Progenitor cell of endocrine pancreas (in vitro differentiated cells): ENCODE measurements around the gene SETMAR. TPM values are rescaled to one million over a fixed set of nuclear protein-coding genes. Genes with fewer than 3 reads are reported as not detected.

Experiments
- DNase-seq: peaks from one replicate; pipeline ENCODE4 v3.0.0; 2021; ENCODE audit warnings: low spot score; ENCODE audit not compliant: unreplicated experiment
- H3K27ac Mint-ChIP-seq: 2 replicates; pipeline ENCODE4 v1.8.0; 2021; ENCODE audit warnings: mild to moderate bottlenecking, moderate library complexity, mixed read lengths
- H3K27me3 Mint-ChIP-seq: 2 replicates; pipeline ENCODE4 v1.8.0; 2021; ENCODE audit warnings: mixed read lengths
- H3K36me3 Mint-ChIP-seq: 2 replicates; pipeline ENCODE4 v1.8.0; 2022; ENCODE audit warnings: mixed read lengths; ENCODE audit not compliant: insufficient read depth
- H3K4me1 Mint-ChIP-seq: 2 replicates; pipeline ENCODE4 v1.8.0; 2021; ENCODE audit warnings: low read depth, mixed read lengths
- H3K4me3 Mint-ChIP-seq: 2 replicates; pipeline ENCODE4 v1.8.0; 2021; ENCODE audit warnings: low read depth, mild to moderate bottlenecking, moderate library complexity, mixed read lengths
- H3K9me3 Mint-ChIP-seq: 2 replicates; pipeline ENCODE4 v1.8.0; 2021; ENCODE audit warnings: low read depth, mixed read lengths
- total RNA-seq: library from RNA; stranded (reverse); gene quantifications from 2 replicates; pipeline ENCODE4 v1.2.1, GENCODE V29; 2021
- TF ChIP-seq, protein P1 (sequence below): fragments of 200-600 bp; sonication (generic); IDR thresholded peaks from one replicate; pipeline ENCODE4 v1.5.0; 2021; ENCODE audit warnings: antibody characterized with exemption, mild to moderate bottlenecking; ENCODE audit not compliant: unreplicated experiment

The SETMAR gene
- total RNA-seq, 1 donor from 2014 or later: 40.6 TPM

DNA sequence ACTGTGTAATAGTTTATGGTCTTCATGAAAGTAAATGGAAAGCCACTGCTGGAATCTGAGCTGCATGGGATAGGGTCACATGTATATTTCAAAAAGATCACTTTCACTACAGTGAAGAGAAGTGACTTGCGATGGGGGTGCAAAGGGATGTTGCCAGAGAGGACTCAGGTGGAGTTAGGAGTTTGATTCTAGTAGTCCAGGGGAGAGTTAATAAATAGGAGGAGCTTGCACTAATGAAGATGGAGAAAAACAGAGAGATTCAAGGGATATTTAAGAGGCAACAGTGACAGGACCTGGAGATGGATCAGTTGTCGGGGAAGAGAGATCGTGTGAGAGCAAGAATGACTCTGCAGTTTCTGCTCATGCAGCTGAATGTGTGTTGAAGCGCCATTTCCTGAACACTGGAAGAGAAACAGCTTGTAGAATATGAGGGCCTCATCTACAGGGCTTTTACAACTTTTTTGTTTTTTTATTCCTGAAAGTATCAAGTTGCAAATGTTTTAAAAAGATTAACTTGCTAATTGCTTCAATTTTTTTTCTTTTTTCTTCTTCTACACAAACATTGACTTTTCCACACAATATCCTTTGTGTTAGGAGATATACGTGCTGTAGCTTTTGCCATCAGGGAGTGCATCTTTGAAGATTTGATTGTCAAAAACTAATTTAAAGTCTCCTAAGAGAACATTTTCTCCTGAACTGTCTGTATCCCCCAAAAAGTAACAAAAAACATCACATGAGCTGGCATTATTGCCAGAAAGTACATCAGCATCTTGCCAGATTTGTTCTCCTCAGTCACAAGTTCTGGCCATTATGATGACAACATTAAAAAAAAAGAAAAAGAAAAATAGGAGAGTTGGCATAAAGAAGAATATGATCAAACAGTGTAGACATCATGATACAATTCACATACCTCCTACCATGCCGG, 37.5 kb downstream of the SETMAR start:
- Mint-ChIP-seq H3K4me1 (peaks cover 3% of the 10 kb centered on the region), H3K36me3 (peaks cover 3% of the 10 kb centered on the region), H3K27ac (no peak overlapping the region), H3K27me3 (no peaks in the 10 kb centered on the region), H3K4me3 (no peak overlapping the region), H3K9me3 (no peaks in the 10 kb centered on the region)
- TF ChIP-seq, protein P1, sequence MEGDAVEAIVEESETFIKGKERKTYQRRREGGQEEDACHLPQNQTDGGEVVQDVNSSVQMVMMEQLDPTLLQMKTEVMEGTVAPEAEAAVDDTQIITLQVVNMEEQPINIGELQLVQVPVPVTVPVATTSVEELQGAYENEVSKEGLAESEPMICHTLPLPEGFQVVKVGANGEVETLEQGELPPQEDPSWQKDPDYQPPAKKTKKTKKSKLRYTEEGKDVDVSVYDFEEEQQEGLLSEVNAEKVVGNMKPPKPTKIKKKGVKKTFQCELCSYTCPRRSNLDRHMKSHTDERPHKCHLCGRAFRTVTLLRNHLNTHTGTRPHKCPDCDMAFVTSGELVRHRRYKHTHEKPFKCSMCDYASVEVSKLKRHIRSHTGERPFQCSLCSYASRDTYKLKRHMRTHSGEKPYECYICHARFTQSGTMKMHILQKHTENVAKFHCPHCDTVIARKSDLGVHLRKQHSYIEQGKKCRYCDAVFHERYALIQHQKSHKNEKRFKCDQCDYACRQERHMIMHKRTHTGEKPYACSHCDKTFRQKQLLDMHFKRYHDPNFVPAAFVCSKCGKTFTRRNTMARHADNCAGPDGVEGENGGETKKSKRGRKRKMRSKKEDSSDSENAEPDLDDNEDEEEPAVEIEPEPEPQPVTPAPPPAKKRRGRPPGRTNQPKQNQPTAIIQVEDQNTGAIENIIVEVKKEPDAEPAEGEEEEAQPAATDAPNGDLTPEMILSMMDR: no peak
- no peak for DNase-seq

DNA sequence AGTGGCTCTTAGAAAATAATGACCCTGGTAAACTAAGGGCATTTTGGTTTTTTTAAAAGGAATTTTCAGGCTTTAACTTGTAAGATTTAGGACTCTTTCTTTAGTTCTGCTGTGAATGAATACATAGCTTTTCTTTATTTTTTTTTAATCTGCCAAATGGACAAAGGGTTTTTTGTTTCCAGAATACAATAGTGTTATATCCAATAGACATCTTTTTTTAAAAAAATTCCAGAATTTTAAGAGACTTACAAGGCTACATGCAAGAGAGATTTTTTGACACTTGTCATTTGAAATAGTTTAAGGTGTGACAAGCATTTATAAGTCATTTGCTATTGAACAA, 38.1 kb downstream of the SETMAR start:
- DNase-seq: no peak
- H3K4me3 Mint-ChIP-seq: no peak overlapping the region
- peaks cover 3% of the 10 kb centered on the region for H3K36me3 Mint-ChIP-seq
- TF ChIP-seq, protein P1: no peak
- peaks cover 5% of the 10 kb centered on the region for H3K9me3 Mint-ChIP-seq
- H3K27ac Mint-ChIP-seq: no peak overlapping the region
- no peaks in the 10 kb centered on the region for H3K27me3 Mint-ChIP-seq
- peaks cover 3% of the 10 kb centered on the region for H3K4me1 Mint-ChIP-seq

DNA sequence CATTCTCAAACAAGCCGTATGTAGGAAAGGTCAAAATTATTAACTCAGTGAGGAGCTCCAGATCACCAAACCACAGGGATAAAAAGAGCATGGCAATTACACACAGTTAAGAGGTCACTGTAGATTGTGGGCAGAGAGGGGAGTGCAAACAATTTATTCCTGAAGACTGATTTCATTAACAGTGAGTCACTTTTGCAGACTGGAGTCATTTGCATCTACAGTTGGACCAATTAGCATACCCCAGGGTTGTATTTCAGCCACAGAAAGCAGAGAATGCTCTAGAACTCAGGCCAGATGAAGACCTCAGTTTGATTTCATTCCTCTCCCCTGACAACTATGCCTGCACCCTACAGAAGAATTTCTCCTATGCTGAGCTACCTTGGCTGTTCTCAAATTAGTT, 40.1 kb downstream of the SETMAR start:
- Mint-ChIP-seq H3K27me3 (no peaks in the 10 kb centered on the region), H3K4me1 (peaks cover 3% of the 10 kb centered on the region), H3K9me3 (peaks cover 12% of the 10 kb centered on the region), H3K36me3 (peaks cover 3% of the 10 kb centered on the region), H3K4me3 (no peak overlapping the region), H3K27ac (no peak overlapping the region)
- TF ChIP-seq, protein P1: no peak
- DNase-seq: no peak

DNA sequence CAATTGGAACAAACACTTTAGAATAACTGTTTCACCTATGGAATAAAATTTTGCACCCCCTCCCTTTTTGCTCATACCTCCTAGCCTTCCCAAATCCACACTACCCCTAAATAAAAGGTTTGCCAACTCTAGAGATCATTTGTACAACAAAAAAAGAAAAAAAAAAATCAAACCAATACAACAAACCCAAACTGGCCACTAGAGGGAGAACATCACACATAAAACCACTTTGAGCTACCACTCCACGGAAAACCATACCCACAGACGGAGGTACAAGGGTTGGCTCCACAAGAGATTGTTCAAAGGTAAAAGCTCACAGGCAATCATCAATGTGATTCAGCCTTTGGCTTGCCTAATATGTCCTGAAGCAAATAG, 47.6 kb downstream of the SETMAR start:
- no peak overlapping the region for H3K27ac Mint-ChIP-seq
- peaks cover 2% of the 10 kb centered on the region for H3K36me3 Mint-ChIP-seq
- peaks cover 12% of the 10 kb centered on the region for H3K9me3 Mint-ChIP-seq
- no peak for DNase-seq
- TF ChIP-seq, protein P1: peak; percentile 85
- H3K27me3 Mint-ChIP-seq: no peaks in the 10 kb centered on the region
- H3K4me3 Mint-ChIP-seq: no peak overlapping the region
- peaks cover 5% of the 10 kb centered on the region for H3K4me1 Mint-ChIP-seq

DNA sequence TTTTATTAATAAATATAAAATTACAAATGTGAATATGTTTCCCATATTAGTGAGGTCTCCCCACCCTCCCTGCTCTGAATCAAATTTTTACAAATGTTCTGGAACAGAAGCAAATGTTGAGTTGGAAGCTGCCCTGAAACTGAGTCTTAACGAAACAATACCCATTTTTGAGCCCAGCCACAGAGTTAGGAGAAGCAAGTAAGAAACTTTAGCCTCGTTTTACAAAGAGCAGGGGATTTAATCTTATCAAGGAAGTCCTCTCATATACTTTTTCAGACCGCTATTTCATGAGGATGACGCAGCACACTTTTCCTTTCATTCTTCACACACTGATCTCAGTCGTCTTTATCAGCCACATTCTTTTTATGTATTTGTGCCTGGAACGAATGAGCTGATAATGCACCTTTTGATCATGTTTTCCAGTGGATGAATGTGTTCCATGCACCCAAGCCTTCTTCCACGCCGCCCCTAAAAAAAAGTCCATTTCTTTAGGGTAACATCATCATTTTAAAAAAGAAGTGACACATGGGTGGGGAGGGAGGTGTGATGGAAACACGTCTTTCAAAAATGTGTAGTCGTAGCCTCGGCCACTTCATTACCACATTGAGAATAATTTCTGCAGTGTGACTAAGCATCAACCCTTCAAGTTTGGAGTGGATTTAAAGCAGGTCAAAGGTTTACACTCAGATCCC, 48.1 kb downstream of the SETMAR start:
- no peak for DNase-seq
- H3K36me3 Mint-ChIP-seq: peaks cover 2% of the 10 kb centered on the region
- TF ChIP-seq, protein P1: no peak
- H3K4me3 Mint-ChIP-seq: no peak overlapping the region
- no peak overlapping the region for H3K27ac Mint-ChIP-seq
- peaks cover 8% of the 10 kb centered on the region for H3K9me3 Mint-ChIP-seq
- H3K27me3 Mint-ChIP-seq: no peaks in the 10 kb centered on the region
- H3K4me1 Mint-ChIP-seq: peaks cover 7% of the 10 kb centered on the region
